ENCODE results near the gene SCYL2. TPM values are rescaled to one million over a fixed set of nuclear protein-coding genes. Genes with fewer than 3 reads are reported as not detected.

Gene SCYL2
- total RNA-seq, 1 experiment from 2014 or later, result 41.4 TPM

GRCh38 chr12:100371146-100371545 is 104.2 kb downstream of the SCYL2 start:
- Histone ChIP-seq H3K79me1 (ENCODE audit: insufficient read depth, low read depth, low read length, poor library complexity, severe bottlenecking) (no peaks in the 10 kb centered on the region), H3T11ph (ENCODE audit: low read length) (no peak overlapping the region), H3K23ac (ENCODE audit: insufficient read length, low read depth, low read length) (no peak overlapping the region), H4K91ac (ENCODE audit: insufficient read length, low read depth, low read length) (no peak overlapping the region), H3K56ac (ENCODE audit: insufficient read length, low read depth, low read length) (no peak overlapping the region), H2BK120ac (ENCODE audit: low read depth, low read length, poor library complexity, severe bottlenecking) (no peak overlapping the region), H4K8ac (replicated peaks; ENCODE audit: insufficient read length, low read depth, low read length) (no peak overlapping the region), H3K14ac (ENCODE audit: insufficient read depth, low read length) (no peak overlapping the region), H3K9me3 (ENCODE audit: control insufficient read depth, low read depth, low read length) (no peaks in the 10 kb centered on the region), H3K27me3 (ENCODE audit: insufficient read depth, low read length) (no peaks in the 10 kb centered on the region), H3K27ac (ENCODE audit: insufficient read length, low read depth, low read length) (no peak overlapping the region), H4K5ac (ENCODE audit: insufficient read length, low read depth, low read length) (no peak overlapping the region), H3K4me1 (ENCODE audit: insufficient read depth, low read length) (peaks cover 9% of the 10 kb centered on the region), H3K4ac (ENCODE audit: low read depth, low read length) (no peak overlapping the region), H3K9ac (ENCODE audit: extremely low read depth, insufficient read length, low read length) (no peak overlapping the region), H2AK5ac (ENCODE audit: insufficient read length, low read length) (no peak overlapping the region), H2BK20ac (ENCODE audit: low read depth, low read length, poor library complexity, severe bottlenecking) (no peak overlapping the region), H2BK12ac (ENCODE audit: insufficient read length, low read depth, low read length) (no peak overlapping the region), H4K20me1 (ENCODE audit: control insufficient read depth, insufficient read depth, insufficient read length) (no peaks in the 10 kb centered on the region), H3K18ac (ENCODE audit: insufficient read length, low read depth, low read length) (no peak overlapping the region), H2AFZ (ENCODE audit: low read length) (no peak overlapping the region), H3K79me2 (ENCODE audit: insufficient read depth, low read length) (no peaks in the 10 kb centered on the region), H2BK5ac (ENCODE audit: insufficient read length, low read length) (no peak overlapping the region), H3K4me2 (ENCODE audit: insufficient read depth, insufficient read length, low read length) (no peak overlapping the region), H2BK15ac (ENCODE audit: low read depth, low read length) (no peak overlapping the region), H3K23me2 (ENCODE audit: insufficient read length, low read depth, low read length, poor library complexity, severe bottlenecking) (no peaks in the 10 kb centered on the region)
- Mint-ChIP-seq H3K27ac (peak overlapping the region in 2 of 3 experiments; percentile 3 to 92; a peak in 2 of 7 replicates), H3K36me3 (ENCODE audit: insufficient read depth in 1 of 3, low read depth in 3 of 3) (peaks cover 4 to 6% (median 5%) of the 10 kb centered on the region in 3 experiments; a peak in 5 of 7 replicates), H3K9me3 (peaks cover 5% of the 10 kb centered on the region in 2 experiments), H3K4me3 (no peak overlapping the region), H3K27me3 (ENCODE audit: low read depth) (peaks cover 18% of the 10 kb centered on the region), H3K4me1 (peaks cover 38 to 43% of the 10 kb centered on the region in 2 experiments)
- DNase-seq, result no peak
- TF ChIP-seq, protein P1, sequence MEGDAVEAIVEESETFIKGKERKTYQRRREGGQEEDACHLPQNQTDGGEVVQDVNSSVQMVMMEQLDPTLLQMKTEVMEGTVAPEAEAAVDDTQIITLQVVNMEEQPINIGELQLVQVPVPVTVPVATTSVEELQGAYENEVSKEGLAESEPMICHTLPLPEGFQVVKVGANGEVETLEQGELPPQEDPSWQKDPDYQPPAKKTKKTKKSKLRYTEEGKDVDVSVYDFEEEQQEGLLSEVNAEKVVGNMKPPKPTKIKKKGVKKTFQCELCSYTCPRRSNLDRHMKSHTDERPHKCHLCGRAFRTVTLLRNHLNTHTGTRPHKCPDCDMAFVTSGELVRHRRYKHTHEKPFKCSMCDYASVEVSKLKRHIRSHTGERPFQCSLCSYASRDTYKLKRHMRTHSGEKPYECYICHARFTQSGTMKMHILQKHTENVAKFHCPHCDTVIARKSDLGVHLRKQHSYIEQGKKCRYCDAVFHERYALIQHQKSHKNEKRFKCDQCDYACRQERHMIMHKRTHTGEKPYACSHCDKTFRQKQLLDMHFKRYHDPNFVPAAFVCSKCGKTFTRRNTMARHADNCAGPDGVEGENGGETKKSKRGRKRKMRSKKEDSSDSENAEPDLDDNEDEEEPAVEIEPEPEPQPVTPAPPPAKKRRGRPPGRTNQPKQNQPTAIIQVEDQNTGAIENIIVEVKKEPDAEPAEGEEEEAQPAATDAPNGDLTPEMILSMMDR (conservative IDR thresholded peaks at IDR 0.05), result no peak
- no CpG with 5 or more reads among the region's 6 CpGs for WGBS (ENCODE audit: extremely low coverage, insufficient read length, low lambda C conversion rate)

All from H9 (cell line).